Natural killer cell treated with Interleukin-12 subunit alpha and Interleukin-12 subunit beta and Interleukin-15 and Interleukin-18, amount 100 ng/mL, for 72 hours (primary cell): ENCODE results near the gene ISYNA1. TPM values are rescaled to one million over a fixed set of nuclear protein-coding genes. Genes with fewer than 3 reads are reported as not detected.

Source experiments
- ATAC-seq, 2 donors: fragments of 150-1000 bp; cut with Tn5 transposase in 1 of 2; sonication (Bioruptor Pico), chemical (Tn5 transposase) in 1 of 2; 2 replicates each; pipeline ENCODE4 v1.10.0; 2021
- DNase-seq: peaks from one replicate; pipeline ENCODE4 v3.0.0; 2022; ENCODE audit warnings: low spot score
- H3K27ac Mint-ChIP-seq, 2 donors: 1 replicate in 1 of 2; 2 replicates in 1 of 2; pipeline ENCODE4 v1.8.0; 2022; ENCODE audit warnings: mixed read lengths in 2 of 2, mild to moderate bottlenecking in 1 of 2, moderate library complexity in 1 of 2
- H3K27me3 Mint-ChIP-seq, 2 donors: 1 replicate in 1 of 2; 2 replicates in 1 of 2; pipeline ENCODE4 v1.8.0; 2022; ENCODE audit warnings: mixed read lengths in 2 of 2
- H3K36me3 Mint-ChIP-seq: one replicate; pipeline ENCODE4 v1.8.0; 2022; ENCODE audit warnings: mixed read lengths
- H3K4me1 Mint-ChIP-seq, 2 donors: 1 replicate in 1 of 2; 2 replicates in 1 of 2; pipeline ENCODE4 v1.8.0; 2022; ENCODE audit warnings: low read depth in 2 of 2, mixed read lengths in 2 of 2, mild to moderate bottlenecking in 1 of 2
- H3K4me3 Mint-ChIP-seq: one replicate; pipeline ENCODE4 v1.8.0; 2022; ENCODE audit warnings: mixed read lengths
- H3K9me3 Mint-ChIP-seq: 2 replicates; pipeline ENCODE4 v1.8.0; 2022; ENCODE audit warnings: mixed read lengths
- total RNA-seq, 2 donors: library from RNA; stranded (reverse); gene quantifications; one replicate each; pipeline ENCODE4 v1.2.3, GENCODE V29; 2022

Gene ISYNA1
- total RNA-seq, 2 donors from 2014 or later: 19.0 to 25.6 TPM

DNA sequence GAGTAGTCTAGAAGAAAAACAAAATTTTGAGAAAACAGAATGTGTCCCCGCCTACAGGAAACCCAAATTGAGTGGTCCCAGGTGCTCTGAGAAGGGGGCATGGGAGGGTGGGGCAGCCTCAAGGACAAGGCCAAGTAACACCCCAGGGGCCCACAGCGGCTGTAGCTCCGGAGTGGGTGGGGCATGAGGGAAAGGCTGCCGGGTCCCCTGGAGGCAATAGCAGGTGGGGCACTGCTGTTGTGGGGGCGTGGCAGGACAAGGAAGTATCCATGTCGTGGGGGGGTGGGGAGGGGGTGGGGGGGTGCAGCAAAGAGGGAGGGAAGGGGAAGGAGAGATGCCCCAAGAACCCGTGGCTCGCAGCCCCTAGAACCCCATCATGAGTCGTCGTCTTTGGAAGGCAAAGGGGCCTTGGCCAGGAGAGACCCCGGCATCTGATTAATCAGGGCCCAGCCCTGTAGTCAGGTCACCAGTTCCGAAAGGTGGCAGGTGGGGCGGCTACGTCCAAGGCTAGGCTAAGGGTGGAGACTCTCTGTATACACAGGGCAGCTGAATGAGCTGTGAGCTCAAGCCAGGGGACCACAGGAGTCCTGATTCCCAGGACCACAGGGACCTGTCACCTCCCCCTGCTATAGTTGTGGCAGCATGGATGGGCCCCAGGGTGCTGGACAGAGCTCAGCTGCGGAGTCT, 7.5 kb upstream of the ISYNA1 start:
- ATAC-seq (no peak), DNase-seq (no peak)
- Mint-ChIP-seq H3K9me3 (peaks cover 5% of the 10 kb centered on the region), H3K27ac (no peak overlapping the region), H3K4me3 (no peak overlapping the region), H3K27me3 (no peaks in the 10 kb centered on the region), H3K4me1 (peaks cover 9 to 25% of the 10 kb centered on the region in 2 donors), H3K36me3 (peaks cover 13% of the 10 kb centered on the region)

DNA sequence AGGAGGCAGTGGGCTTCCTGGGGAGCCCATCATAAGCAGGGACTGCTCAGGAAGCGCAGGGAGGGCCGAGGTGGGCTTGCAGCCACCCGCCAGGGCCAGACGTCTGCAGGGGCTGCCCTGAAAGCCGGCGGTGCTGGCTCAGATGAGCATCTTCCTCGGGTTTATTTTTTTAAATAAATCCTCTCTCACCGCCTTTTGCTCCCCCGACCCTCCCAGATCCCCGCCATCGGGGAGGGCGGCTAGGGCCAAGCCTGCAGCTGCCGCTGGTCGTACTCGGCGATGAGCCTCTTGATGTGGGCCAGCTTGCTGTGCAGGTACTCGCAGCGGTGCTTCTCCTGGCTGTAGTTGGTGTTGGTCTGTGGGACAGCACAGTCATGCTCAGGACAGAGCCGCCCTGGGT, 6.6 kb upstream of the ISYNA1 start:
- peaks cover 9 to 28% of the 10 kb centered on the region in 2 donors for H3K4me1 Mint-ChIP-seq
- H3K4me3 Mint-ChIP-seq: no peak overlapping the region
- H3K9me3 Mint-ChIP-seq: peaks cover 5% of the 10 kb centered on the region
- no peak for ATAC-seq
- H3K27ac Mint-ChIP-seq: no peak overlapping the region
- no peak for DNase-seq
- peaks cover 13% of the 10 kb centered on the region for H3K36me3 Mint-ChIP-seq
- no peaks in the 10 kb centered on the region for H3K27me3 Mint-ChIP-seq

DNA sequence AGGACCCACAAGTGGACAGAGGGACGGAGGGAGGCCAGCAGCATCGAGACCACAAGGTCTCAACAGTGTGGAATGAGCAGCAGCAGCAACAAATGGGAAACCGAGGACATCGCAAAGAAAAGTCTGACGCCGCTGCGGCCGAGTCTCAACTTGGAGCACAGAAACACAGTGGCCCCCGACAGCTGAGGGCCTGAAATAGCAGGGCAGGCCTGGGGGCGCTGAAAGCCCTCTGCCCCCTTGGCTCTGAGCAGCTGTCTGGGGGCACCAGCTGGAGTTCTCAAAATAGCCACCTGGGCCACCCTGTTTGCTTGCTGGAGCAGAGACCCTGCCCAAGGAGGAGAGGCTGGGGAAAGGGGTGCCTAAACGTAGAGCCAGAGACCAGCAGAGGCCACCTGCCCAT, 5.9 kb upstream of the ISYNA1 start:
- peaks cover 5% of the 10 kb centered on the region for H3K9me3 Mint-ChIP-seq
- no peak for DNase-seq
- no peak overlapping the region for H3K4me3 Mint-ChIP-seq
- H3K4me1 Mint-ChIP-seq: peaks cover 9 to 33% of the 10 kb centered on the region in 2 donors
- no peak overlapping the region for H3K27ac Mint-ChIP-seq
- no peak for ATAC-seq
- H3K27me3 Mint-ChIP-seq: no peaks in the 10 kb centered on the region
- peaks cover 13% of the 10 kb centered on the region for H3K36me3 Mint-ChIP-seq

DNA sequence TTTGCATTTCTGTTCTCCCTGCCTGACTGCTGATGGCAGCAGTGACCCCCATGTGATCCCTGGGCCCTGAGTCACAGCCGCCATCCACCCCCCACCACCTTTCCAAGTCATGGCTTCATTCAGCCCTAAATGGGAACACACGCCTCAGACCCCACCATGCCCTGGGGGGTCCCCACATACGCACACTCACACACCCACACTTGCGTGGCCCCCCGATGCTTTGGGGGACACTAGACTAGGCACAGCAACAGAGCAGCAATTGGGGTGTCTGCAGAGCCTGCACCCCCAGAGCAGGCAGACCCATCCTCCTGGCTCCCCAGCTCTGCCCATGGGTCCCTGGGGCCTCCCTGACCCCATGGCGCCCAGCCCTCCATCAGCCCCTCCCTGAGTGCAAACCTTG, 5.5 kb upstream of the ISYNA1 start:
- peaks cover 5% of the 10 kb centered on the region for H3K9me3 Mint-ChIP-seq

DNA sequence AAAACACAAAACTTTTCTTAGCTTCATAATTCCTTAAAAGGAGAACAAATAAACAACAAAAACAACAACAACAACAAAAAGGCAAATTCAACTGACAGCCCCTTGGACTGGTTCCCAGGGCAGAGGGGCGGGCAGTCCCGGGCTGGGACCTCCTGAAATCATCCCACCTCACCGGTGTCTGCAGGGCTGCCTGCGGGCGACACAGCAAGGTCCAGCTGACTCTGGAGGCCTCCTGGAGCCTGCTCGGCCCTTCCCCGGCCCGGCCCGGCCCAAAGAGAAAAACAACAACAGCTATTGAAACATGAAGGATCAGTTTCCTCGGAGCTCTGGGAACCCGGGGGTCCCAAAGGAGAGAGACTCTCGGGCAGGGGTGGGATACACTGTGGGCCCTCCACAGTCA, 5.0 kb upstream of the ISYNA1 start:
- ATAC-seq (no peak), DNase-seq (no peak)
- H3K27me3 Mint-ChIP-seq: no peaks in the 10 kb centered on the region
- peak overlapping the region; percentile 52 to 79 for H3K27ac Mint-ChIP-seq
- H3K4me1 Mint-ChIP-seq: peaks cover 9 to 28% of the 10 kb centered on the region in 2 donors
- peaks cover 9% of the 10 kb centered on the region for H3K36me3 Mint-ChIP-seq
- H3K9me3 Mint-ChIP-seq: peaks cover 5% of the 10 kb centered on the region
- no peak overlapping the region for H3K4me3 Mint-ChIP-seq

More for the DNA sequence above, 5.5 kb upstream of the ISYNA1 start:
- no peak overlapping the region for H3K4me3 Mint-ChIP-seq
- peaks cover 9 to 32% of the 10 kb centered on the region in 2 donors for H3K4me1 Mint-ChIP-seq
- H3K27me3 Mint-ChIP-seq: no peaks in the 10 kb centered on the region
- peaks cover 12% of the 10 kb centered on the region for H3K36me3 Mint-ChIP-seq
- DNase-seq (no peak), ATAC-seq (no peak)
- H3K27ac Mint-ChIP-seq: peak overlapping the region in 1 of 2 donors; percentile 33

DNA sequence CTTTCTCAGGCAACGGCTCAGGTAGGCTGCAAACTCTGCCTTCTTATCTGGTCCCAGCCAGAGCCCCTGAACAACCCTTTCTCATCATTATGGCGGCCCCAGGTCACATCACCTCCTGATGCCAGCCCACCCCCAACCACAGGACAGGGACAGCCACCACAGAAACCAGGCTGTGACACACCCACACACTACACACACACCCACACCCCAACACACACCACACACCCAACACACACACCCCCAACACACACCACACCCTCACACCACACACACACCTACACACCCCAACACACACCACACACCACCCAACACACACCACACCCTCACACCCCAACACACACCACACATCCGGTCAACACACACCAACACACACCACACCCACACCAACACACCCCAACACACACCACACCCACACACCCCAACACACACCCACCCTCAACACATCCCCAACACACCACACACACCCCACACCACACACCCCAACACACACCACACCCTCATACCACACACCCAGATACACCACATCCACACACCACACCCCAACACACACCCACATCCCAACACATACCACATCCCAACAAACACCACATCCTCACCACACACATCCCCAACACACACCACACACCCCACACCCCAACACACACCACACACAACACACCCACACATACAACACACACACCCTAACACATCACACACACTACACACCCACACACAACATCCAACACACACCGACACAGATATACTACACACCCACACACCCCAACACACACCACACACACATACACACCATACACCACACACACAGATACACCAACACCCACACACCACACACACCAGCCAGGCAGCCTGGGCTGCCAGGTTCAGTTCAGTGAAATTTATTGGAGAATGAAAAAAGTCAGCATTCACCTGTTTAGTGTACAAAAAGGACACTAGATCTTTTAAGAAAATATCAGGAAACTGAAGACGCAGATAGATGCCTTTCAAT, 4.2 kb upstream of the ISYNA1 start:
- Mint-ChIP-seq H3K27ac (peak overlapping the region; percentile 52 to 79), H3K36me3 (peaks cover 9% of the 10 kb centered on the region)
- no peak for ATAC-seq

DNA sequence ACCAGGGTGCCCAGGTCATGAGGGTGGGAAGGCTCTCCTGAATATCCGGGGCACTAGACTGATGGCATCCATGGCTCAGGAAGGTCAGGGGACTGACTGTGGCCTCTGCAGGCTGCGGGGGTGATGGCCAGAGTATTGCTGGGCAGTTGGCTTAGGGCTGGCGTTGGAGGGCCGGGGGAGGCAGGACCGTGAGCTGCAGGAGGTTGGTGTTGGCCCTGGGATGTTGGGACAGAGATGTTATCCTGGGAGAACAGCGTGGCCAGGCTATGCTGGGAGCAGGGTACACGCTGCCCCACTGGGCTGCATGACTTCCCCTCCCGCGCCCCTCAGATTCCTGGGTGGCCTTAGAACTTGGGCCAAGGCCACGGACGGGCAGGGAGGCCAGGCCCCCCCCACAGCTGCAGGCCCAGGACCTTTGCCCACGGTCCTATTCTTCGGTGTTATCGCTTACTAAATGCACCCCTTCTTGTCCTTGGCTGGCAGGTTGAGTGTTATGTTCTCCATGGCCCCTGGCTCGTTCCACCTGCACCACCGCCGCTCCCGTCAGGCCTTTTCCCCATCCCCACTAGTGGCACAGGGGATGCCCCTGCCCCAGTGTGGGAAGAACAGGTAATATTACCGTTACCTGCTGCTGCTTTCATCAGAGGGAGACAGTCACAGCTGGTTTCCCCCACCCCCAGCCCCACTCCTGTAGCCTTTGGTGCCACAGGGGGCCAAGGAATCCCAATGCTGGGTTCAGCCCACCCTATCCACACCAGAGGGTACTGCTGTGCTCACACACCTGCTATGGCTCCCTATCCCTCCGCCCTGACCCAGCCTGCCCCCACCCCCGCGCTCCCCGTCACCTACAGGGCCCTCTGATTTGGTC, 3.2 kb upstream of the ISYNA1 start:
- no peak overlapping the region for H3K4me3 Mint-ChIP-seq
- no peaks in the 10 kb centered on the region for H3K27me3 Mint-ChIP-seq
- H3K9me3 Mint-ChIP-seq: peaks cover 5% of the 10 kb centered on the region
- peaks cover 9% of the 10 kb centered on the region for H3K36me3 Mint-ChIP-seq
- H3K27ac Mint-ChIP-seq: peak overlapping the region; percentile 52 to 79
- DNase-seq: no peak
- peaks cover 9 to 32% of the 10 kb centered on the region in 2 donors for H3K4me1 Mint-ChIP-seq
- no peak for ATAC-seq

More for the DNA sequence above, 4.2 kb upstream of the ISYNA1 start:
- H3K4me1 Mint-ChIP-seq: peaks cover 9 to 28% of the 10 kb centered on the region in 2 donors
- no peaks in the 10 kb centered on the region for H3K27me3 Mint-ChIP-seq
- DNase-seq: no peak
- H3K9me3 Mint-ChIP-seq: peaks cover 5% of the 10 kb centered on the region
- peak overlapping the region; percentile 43 for H3K4me3 Mint-ChIP-seq

DNA sequence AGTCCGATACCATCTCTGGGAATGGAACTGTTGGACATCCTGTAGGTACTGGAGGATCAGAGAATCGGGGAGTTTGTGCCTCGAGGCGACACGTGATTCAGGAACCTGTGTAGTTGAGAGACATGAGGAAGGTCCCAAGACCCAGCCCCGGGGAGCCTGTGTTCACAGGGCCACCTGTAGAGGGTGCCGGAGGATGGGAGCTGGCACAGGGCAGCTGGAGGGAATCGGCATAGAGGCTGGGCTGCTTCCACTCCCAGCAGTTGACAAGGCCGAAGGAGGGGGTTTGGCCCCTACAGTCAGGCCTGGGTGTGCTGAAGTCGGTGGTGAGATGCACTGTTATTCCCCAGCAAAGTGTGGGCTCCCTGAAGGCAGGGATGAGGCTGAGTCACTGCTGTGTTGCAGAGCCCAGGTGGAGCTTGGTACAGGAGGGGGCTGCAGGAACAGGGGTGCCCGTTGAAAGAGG, 2.5 kb upstream of the ISYNA1 start:
- peaks cover 9% of the 10 kb centered on the region for H3K36me3 Mint-ChIP-seq
- ATAC-seq (no peak), DNase-seq (no peak)
- H3K4me3 Mint-ChIP-seq: no peak overlapping the region
- H3K27me3 Mint-ChIP-seq: no peaks in the 10 kb centered on the region
- peaks cover 5% of the 10 kb centered on the region for H3K9me3 Mint-ChIP-seq
- peaks cover 9 to 32% of the 10 kb centered on the region in 2 donors for H3K4me1 Mint-ChIP-seq
- peak overlapping the region in 1 of 2 donors; percentile 51 for H3K27ac Mint-ChIP-seq

DNA sequence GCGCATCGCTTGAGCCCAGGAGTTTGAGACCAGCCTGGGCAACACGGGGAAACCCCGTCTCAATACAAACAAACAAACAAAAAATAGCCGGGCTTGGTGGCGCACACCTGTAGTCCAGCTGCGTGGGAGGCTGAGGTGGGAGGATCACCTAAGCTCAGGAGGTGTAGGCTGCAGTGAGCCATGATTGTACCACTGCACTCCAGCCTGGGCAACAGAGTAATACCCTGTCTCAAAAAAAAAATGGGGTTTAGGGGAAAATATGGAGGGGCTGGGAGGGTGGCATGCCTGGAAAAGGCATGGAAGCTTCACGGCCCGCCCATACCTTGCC, 1.9 kb upstream of the ISYNA1 start:
- no peak for DNase-seq
- peaks cover 9% of the 10 kb centered on the region for H3K36me3 Mint-ChIP-seq
- peaks cover 9 to 32% of the 10 kb centered on the region in 2 donors for H3K4me1 Mint-ChIP-seq
- no peak for ATAC-seq
- H3K27me3 Mint-ChIP-seq: no peaks in the 10 kb centered on the region
- peaks cover 5% of the 10 kb centered on the region for H3K9me3 Mint-ChIP-seq
- no peak overlapping the region for H3K4me3 Mint-ChIP-seq
- peak overlapping the region in 1 of 2 donors; percentile 51 for H3K27ac Mint-ChIP-seq

DNA sequence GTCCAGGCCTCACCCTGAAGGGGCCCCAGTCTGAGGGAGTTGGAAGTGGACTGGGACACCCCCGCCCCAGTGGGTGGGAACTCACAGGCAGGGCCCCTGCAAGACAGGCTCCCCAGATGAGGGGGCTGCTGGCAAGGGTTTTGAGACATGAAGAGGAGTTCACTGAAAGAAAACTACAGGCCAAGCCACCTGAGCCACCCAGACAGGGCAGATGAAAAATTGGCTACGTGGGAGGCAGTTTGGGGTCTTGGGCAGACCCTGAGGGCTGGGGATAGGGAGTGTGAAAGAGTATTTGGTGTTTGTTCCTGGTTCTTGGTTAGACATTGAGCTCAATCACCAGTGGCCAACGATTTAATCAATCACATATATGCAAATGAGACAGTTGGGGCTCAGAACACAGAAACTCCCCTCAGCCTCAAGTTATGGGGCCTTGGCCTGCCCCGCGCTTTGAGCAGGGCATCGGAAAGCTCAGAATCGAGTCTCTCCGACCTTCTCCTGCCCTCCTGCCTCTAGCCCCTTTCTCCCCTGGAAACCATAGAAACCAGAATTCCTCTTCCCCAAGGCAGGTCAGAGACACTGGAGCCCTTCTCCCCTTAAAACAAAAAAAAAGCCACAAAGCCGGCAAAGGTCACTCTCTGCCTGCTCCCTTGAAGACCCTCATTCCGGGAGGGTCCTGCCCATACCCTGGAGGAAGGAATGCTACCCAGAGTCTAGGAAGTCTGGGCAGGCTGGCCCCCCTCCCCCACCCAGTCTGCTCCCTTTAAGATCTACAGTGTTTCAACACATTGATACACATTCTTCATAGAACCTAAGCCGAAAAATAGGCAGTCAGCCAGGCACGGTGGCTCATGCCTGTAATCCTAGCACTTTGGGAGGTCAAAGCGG, 1.3 kb upstream of the ISYNA1 start:
- peaks cover 5% of the 10 kb centered on the region for H3K9me3 Mint-ChIP-seq
- ATAC-seq (no peak), DNase-seq (no peak)
- peaks cover 9 to 35% of the 10 kb centered on the region in 2 donors for H3K4me1 Mint-ChIP-seq
- no peaks in the 10 kb centered on the region for H3K27me3 Mint-ChIP-seq
- H3K36me3 Mint-ChIP-seq: peaks cover 9% of the 10 kb centered on the region
- H3K27ac Mint-ChIP-seq: peak overlapping the region in 1 of 2 donors; percentile 51
- no peak overlapping the region for H3K4me3 Mint-ChIP-seq

DNA sequence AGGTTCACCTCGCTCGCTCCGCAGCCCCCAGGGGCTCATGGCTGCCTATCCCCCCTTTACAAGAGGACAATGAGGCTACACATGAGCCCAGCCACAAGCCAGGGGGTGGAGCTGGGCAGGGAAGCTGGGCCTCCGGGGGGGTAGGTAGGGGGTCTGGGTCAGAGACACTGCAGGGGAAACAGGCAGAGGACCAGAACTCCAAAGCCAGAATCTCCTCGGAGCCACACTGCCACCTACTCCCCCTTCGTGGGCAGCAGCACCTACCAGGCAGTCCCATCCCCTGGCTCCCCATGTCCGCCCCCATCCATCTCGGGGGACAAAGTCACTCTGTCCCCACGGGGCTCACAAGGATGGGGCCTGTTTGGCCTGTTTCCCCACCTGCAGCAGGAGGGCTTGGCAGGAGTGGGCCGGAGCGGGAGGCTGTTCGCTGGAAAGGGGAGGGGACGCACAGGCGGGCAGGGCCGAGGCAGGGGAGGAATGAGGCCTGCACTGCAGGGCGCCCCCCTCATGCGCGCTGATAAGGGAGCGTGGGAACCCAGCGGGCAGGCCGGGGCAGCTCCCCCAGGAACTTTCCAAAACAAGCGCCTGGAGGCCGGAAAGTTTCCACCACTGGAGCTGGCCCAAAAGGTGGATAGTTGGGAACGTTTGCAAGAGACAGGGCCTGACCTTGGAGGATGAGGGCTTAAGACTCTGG, 545 bp upstream of the ISYNA1 start:
- Mint-ChIP-seq H3K27me3 (no peaks in the 10 kb centered on the region), H3K4me3 (no peak overlapping the region)

More for the DNA sequence above, 545 bp upstream of the ISYNA1 start:
- DNase-seq (no peak), ATAC-seq (no peak)
- Mint-ChIP-seq H3K27ac (no peak overlapping the region), H3K9me3 (peaks cover 5% of the 10 kb centered on the region), H3K4me1 (peaks cover 9 to 37% of the 10 kb centered on the region in 2 donors), H3K36me3 (peaks cover 9% of the 10 kb centered on the region)
